ENCODE measurements around the gene FGFR2.

DNA sequence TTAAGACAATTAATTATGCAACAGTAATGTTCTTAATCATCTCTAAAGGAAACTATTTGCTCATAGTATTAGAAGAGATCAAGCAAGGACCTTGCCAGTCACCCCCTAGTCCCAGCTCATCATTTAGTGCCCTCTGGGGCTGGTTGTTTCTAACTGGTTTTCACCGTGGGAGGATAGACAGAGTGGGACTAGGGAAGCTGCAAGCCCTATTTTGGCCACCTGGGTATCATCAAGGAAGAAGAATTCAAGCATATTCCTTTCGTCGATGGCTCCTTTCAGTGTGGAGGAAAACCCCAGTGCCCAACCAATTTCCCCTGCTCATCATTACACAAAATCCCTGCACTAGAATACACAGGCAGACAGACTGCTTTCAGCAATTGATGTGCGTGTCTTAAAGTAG, 30.6 kb upstream of the FGFR2 start:
- TF ChIP-seq POLR2AphosphoS5 (IDR thresholded peaks at IDR 0.05; ENCODE audit: control insufficient read depth, insufficient read depth, low read depth, low read length), result no peak
- TF ChIP-seq NUFIP1 (IDR thresholded peaks at IDR 0.05; ENCODE audit: partially characterized antibody), result no peak
